Left ventricle myocardium inferior (tissue), 1 donor: ENCODE data around the gene AFDN. TPM values are rescaled to one million over a fixed set of nuclear protein-coding genes. Genes with fewer than 3 reads are reported as not detected.

ENCODE experiments used
- DNase-seq: peaks from one replicate; pipeline ENCODE4 v3.0.0-alpha.2; 2020
- H3K27ac ChIP-seq: fragments of 200-600 bp; replicated peaks from 2 replicates; pipeline ENCODE4 v1.8.0; 2021
- H3K27me3 ChIP-seq: fragments of 200-600 bp; 2 replicates; pipeline ENCODE4 v1.8.0; 2021; ENCODE audit warnings: low read depth
- H3K36me3 ChIP-seq: fragments of 200-600 bp; 2 replicates; pipeline ENCODE4 v1.8.0; 2021
- H3K4me1 ChIP-seq: fragments of 200-600 bp; 2 replicates; pipeline ENCODE4 v1.8.0; 2021
- H3K4me3 ChIP-seq: fragments of 200-600 bp; 2 replicates; pipeline ENCODE4 v1.8.0; 2021; ENCODE audit warnings: mild to moderate bottlenecking, moderate library complexity
- H3K9me3 ChIP-seq: fragments of 200-600 bp; replicated peaks from 2 replicates; pipeline ENCODE4 v1.8.0; 2021
- intact Hi-C: fragments of 100-400 bp; cut with micrococcal nuclease; formaldehyde crosslinking; loops from one replicate; pipeline ENCODE4 v1.11.0; 2022
- total RNA-seq: library from RNA; stranded (reverse); fragmentation: NEBNext Ultra II Directional; extraction: Animal tissue kit (Norgen Biotek cat#: 25700); gene quantifications from one replicate; pipeline ENCODE4 v1.2.1, GENCODE V29; 2021
- TF ChIP-seq, protein P1 (sequence below): fragments of 200-600 bp; IDR thresholded peaks from 2 replicates; pipeline ENCODE4 v1.8.0; 2021; ENCODE audit warnings: antibody characterized with exemption, mild to moderate bottlenecking, borderline replicate concordance
- donor health status: DM: no; HTN: yes; CAD: no; lungs with severe emphysema.

The AFDN gene
- total RNA-seq, 1 donor from 2014 or later = 54.9 TPM

DNA sequence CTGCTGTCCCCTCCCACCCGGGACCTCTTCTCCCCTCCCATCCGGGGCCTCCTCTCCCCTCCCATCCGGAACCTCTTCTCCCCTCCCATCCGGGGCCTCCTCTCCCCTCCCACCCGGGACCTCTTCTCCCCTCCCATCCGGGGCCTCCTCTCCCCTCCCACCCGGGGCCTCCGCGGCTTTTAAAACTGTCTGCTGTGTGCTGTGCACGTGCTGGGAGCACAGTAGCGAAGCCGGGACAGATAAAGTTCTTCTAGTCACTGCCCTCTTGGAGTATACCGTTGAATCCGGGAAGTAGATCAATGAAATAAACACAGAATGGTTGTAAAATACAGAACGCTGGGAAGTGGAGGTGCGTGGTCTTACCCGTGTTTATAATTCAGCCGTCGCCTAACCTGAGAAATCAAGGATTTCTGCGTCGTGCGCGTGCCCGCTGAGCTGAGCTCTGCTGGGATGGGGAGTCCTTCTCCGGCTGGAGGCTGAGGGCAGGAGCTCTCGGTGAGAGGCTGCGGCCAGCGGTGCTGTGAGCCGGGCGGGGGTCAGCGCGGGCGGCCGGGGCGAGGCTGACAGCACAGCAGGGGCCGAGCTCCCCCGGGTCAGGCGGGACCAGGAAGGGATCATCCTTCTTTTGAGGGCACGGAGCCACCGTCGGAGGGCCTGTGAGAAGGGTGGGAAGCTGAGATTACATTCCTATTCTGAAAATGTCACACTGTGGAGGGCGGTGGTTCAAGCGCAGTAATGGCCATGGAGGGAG lies 151.2 kb downstream of the AFDN start:
- Histone ChIP-seq H3K4me3 (no peak overlapping the region), H3K4me1 (peaks cover 23% of the 10 kb centered on the region), H3K9me3 (no peaks in the 10 kb centered on the region), H3K27me3 (no peaks in the 10 kb centered on the region), H3K27ac (no peak overlapping the region), H3K36me3 (no peaks in the 10 kb centered on the region)
- intact Hi-C loops = no loop called here
- TF ChIP-seq, protein P1, sequence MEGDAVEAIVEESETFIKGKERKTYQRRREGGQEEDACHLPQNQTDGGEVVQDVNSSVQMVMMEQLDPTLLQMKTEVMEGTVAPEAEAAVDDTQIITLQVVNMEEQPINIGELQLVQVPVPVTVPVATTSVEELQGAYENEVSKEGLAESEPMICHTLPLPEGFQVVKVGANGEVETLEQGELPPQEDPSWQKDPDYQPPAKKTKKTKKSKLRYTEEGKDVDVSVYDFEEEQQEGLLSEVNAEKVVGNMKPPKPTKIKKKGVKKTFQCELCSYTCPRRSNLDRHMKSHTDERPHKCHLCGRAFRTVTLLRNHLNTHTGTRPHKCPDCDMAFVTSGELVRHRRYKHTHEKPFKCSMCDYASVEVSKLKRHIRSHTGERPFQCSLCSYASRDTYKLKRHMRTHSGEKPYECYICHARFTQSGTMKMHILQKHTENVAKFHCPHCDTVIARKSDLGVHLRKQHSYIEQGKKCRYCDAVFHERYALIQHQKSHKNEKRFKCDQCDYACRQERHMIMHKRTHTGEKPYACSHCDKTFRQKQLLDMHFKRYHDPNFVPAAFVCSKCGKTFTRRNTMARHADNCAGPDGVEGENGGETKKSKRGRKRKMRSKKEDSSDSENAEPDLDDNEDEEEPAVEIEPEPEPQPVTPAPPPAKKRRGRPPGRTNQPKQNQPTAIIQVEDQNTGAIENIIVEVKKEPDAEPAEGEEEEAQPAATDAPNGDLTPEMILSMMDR = no peak
- DNase-seq = no peak

DNA sequence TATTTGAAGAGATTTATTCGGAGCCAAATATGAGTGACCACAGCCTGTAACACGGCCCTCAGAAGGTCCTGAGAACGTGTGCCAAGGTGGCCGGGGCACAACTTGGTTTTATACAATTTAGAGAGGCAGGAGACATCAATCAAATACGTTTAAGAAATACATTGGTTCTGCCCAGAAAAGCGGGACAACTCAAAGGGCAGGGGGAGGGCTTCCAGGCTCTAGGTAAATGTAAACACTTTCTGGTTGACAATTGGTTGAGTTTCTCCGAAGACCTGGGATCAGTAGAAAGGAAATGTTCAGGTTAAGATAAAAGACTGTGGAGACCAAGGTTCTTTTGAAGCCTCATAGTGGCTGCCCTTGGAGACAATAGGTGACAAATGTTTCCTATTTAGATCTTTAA lies 151.9 kb downstream of the AFDN start:
- H3K27ac ChIP-seq = no peak overlapping the region
- no peaks in the 10 kb centered on the region for H3K36me3 ChIP-seq
- DNase-seq = no peak
- H3K4me1 ChIP-seq = peaks cover 17% of the 10 kb centered on the region
- TF ChIP-seq, protein P1 = no peak
- H3K9me3 ChIP-seq = no peaks in the 10 kb centered on the region
- H3K27me3 ChIP-seq = no peaks in the 10 kb centered on the region
- H3K4me3 ChIP-seq = no peak overlapping the region
- intact Hi-C loops = no loop called here

DNA sequence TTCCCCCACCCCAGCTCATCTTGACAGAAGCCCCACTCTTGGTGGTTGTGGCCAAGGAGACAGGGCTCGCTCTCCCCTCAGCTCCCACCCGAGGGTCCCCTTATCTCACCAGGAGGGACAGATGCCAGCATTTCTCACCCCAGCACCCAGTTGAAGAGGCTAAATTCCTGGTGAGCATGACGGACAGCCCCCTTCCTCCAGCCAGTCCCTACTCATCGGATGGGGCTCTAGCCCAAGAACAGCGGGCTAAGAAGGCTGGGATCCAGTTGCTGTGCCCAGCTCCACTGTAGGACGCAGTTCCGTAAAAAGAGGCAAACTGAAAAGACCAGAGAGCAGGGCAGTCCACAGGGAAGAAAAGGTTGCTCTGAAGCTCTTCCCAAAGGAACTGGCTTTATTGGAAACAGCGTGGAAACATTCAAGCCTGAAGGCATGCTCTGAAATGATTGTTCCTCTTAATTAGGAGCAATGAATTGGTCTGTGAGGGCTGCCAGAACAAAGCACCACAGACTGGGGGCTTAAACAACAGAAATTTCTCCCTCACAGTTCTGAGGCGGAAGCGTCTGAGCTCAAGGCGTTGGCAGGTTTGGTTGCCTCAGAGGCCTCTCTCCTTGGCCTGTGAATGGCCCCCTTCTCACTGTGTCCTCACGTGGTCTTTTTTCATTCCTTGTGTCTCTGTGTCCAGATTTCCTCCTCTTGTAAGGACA lies 152.9 kb downstream of the AFDN start:
- Histone ChIP-seq H3K27me3 (no peaks in the 10 kb centered on the region), H3K36me3 (no peaks in the 10 kb centered on the region), H3K4me1 (peaks cover 10% of the 10 kb centered on the region), H3K9me3 (no peaks in the 10 kb centered on the region), H3K27ac (no peak overlapping the region), H3K4me3 (no peak overlapping the region)
- TF ChIP-seq, protein P1 = no peak
- intact Hi-C loops = no loop called here
- no peak for DNase-seq

DNA sequence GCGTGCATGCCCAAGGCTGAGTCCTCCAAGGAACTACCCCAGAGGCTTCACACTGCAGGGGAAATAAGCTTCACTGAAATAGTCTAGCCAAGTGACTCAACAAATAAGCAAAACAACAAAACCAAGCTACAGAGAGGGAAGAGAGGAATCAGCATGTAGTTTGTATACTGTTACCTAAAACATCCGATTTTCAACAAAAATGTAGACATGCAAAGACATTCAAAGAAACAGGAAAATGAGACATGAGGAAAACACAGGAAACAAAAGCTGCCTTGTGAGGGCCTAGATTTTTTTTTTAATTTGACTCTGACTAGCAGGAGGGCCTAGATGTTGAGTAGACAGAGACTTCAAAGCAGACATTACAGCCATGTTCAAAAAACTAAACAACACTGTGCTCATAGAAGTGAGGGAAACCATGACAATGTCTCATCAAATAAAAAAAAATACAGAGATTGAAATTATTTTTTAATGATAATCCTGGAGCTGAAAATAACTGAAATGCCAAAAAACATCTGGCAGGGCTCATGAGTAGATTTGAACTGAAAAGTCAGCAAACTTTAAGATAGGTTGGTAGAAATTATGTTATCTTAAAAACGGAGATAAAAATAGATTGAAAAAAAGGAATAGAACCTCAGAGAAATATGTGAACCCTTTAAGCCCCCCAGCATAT lies 154.3 kb downstream of the AFDN start:
- H3K27ac ChIP-seq = no peak overlapping the region
- intact Hi-C loops = no loop called here
- no peak for DNase-seq
- TF ChIP-seq, protein P1 = no peak
- H3K36me3 ChIP-seq = no peaks in the 10 kb centered on the region
- no peaks in the 10 kb centered on the region for H3K9me3 ChIP-seq
- no peak overlapping the region for H3K4me3 ChIP-seq
- no peaks in the 10 kb centered on the region for H3K27me3 ChIP-seq
- H3K4me1 ChIP-seq = peaks cover 3% of the 10 kb centered on the region

DNA sequence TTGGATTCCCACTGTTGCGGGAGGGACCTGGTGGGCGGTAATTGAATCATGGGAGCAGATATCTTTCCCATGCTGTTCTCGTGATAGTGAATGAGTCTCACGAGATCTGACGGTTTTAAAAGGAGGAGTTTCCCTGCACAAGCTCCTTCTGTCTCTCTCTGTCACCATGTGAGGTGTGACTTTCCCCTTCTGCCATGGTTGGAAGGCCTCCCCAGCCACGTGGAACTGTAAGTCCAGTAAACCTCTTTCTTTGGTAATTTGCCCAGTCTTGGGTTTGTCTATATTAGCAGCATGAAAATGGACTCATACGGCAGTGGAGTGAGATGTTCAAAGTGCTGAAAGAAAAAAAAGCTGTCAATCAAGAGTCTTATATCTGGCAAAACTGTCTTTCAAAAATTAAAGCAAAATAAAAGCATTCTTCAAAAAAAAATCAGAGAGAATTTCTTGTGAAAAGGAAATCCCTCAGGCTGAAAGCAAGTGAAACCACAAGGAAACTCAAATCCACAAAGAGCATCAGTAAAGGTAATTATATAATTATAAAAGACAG lies 155.3 kb downstream of the AFDN start:
- intact Hi-C loops = no loop called here
- TF ChIP-seq, protein P1 = no peak

More for the DNA sequence above, 155.3 kb downstream of the AFDN start:
- Histone ChIP-seq H3K27ac (no peak overlapping the region), H3K4me1 (peaks cover 3% of the 10 kb centered on the region), H3K9me3 (no peaks in the 10 kb centered on the region), H3K36me3 (no peaks in the 10 kb centered on the region), H3K27me3 (no peaks in the 10 kb centered on the region), H3K4me3 (no peak overlapping the region)
- DNase-seq = no peak
